Hematopoietic multipotent progenitor cell treated with erythropoietin and hydrocortisone succinate and interleukin-3 and kit ligand, for 6 days (in vitro differentiated cells): ENCODE data around the gene ZNF101.

ENCODE experiments used
- DNase-seq: peaks from one replicate; pipeline ENCODE4 v3.0.0-alpha.2; 2015

The ZNF101 gene

GRCh38 chr19:19668230-19669012 lies at the start of gene ZNF101:
Gene ZNF101 (plus strand): TSS chr19:19668839. CDS start chr19:19668964, 125 bp downstream.
- DNase-seq: peak; percentile 99

DNA sequence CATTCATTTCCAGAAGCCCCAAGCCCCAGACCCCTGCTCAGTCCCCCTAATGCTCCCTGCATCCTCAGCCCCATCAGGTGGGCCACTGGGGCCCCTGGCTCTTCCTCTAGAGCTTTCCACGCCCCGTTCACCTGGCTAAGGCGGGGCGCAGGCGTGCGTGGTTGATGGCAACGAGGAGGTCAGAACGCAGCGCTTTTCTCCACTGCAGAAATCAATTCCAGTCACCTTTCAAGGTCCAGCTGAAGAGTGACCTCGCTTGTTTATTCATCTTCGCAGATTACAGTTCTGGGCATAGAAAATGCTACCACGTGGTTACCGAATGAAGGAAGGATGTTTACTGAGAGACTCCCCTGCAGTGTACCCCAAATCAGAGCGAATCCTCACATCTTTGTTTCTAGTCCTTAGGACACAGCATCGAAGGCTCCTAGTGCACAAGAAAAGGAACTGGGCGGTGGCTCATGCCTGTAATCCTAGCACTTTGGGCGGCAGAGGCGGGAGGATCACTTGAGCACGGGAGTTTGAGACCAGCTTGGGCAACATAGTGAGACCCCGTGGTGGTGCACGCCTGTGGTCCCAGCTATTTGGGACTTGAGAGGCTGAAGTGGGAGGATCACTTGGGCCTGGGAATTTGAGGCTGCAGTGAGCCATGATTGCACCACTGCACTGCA lies 49.3 kb upstream of the ZNF101 start:
- no peak for DNase-seq

DNA sequence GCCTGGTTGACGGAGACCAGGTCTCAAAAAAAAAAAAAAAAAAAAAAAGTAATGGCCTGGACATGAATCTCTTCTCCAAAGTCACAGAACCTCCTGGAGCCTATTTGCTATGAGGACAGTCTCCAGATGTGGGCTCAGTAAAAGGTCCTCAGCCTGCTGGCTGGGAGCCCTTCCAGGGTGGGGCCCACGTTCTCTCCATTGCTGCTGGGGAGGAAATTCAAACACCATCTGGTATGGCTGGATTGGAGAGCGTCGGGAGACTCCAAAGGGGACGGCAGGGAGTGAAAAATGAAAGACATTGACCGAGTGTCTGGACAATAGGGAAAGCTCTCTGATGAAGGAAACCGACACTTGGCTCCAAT lies 48.8 kb upstream of the ZNF101 start:
- no peak for DNase-seq

DNA sequence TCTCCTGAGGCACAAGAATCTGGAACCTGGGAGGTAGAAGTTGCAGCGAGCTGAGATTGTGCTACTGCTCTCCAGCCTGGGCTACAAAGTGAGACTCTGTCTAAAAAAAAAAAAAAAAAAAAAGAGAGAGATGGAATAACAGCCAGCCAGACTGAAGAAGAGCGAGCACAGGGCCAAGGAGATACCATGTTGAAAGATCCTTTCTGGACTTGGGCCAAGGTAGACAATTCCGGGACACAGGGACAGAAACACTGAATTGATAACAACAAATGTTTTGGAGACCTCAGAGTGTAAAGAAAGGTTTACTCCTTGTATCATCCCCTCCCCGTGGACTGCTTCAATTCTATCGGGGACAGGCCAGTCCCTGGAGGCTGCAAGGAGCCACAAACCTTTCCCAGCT lies 45.3 kb upstream of the ZNF101 start:
- no peak for DNase-seq

DNA sequence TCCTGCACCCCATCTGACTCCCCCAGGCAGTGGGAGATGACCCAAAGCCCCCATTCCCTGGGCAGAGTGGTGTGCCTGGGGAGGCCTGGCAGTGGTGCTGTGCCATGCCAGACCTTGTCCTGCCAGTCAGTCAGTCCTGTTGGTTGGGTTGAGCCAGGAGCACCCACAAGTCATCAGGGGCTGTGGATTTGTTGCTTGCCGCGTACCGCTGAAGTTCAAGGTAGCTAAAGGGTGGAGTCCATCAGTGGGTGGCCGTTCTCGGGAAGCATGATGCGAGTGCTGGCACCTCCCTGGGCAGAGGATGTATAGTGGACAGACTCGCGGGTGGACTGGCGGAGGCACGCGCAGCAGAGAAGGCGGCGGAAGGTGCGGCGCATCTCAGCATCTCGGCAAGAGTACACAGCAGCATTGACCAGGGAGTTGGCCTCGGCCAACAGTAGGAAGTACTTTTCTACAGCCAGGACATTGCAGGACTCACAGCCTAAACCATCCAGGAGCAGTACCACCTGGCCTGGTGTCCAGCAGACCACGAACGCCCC lies 44.5 kb upstream of the ZNF101 start:
- DNase-seq: no peak

DNA sequence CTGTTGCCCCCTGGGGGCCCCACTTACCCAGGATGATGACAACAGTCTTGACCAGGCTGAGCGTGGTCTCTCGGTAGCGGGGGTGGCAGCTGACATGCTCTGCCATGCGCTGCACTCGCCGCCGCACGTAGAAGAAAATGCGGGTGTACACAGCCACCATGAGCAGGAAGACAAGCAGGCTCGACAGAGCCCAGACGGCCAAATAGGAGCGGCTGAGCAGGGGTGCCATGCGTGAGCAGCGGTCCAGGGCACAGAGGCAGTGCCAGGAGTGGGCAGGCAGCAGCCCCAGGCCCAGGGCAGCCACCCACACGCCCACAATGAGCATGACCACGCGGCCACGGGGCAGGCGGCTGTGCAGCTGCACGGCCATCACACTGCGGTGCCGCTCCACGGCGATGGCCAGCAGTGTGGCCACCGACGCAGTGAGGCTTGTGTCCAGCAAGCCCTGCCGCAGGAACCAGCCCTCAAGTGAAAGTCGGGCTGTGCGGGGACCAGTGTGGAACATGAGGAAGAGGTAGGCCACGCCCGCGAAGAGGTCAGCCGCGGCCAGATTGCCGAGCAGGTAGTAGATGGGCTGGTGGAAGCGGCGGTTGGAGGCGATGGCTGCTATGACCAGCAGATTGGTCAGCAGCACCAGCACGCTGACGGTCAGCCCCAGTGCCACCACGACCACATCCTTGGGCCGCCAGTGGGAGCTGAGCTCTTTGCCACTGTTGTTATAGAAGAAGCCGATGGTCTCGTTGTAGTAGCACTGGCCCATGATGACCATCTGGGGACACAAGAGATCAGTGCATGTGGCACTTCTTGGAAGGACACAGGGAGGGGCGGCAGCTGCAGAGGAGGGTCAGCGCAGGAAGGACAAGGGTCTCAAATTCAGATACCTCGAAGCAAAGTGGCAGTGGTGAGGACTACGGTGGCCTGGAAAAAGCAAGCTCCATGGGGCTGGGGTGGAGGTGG lies 41.8 kb upstream of the ZNF101 start:
- no peak for DNase-seq

DNA sequence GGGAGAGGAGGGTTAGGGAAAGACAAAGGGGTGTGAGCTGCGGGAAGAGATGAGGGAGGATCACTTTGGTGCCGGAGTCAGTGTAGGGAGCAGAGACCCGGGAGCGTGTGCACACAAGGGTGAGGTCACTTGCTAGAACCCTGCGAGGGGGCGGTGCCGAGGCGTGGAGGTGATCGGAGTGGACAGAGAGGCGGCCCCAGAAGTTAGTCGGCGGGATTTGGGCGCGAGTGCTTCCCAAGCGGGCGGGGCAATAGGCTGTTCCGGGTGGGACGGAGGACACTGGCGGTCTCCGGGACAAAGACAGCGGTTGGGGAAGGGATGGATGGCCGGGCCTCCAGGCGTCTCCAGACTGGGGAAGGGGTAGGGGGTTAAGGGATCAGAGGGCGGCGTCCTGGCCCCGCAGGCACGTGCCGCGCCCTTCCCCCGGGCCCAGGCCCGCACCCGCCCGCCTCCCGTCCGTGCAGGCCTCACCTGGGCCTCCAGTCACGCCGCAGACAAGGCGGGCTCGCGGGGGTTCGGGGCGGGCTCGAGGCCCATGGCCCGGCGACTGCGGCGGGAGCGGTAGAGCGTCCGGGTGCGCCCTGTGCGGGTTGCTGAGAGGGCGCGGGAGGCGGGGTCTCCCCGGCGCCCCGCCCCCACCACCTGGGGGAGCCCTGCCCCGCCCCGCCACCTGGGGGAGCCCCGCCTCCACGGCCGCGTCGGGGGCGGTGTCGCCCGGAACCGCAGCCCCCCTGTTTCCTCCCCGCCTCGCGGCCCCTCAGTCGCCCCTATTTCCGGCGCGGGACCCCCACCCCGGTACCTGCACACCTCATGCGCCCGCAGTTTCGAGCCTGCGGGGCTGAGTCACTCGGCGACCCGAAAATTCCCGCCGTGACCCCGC lies 40.8 kb upstream of the ZNF101 start, which contains the start of gene LPAR2:
Gene LPAR2, minus strand, starts transcription at position 600 of the 880 bp plus-strand sequence. CDS start 945 bp downstream, outside the sequence.
- DNase-seq: peak; percentile 35

DNA sequence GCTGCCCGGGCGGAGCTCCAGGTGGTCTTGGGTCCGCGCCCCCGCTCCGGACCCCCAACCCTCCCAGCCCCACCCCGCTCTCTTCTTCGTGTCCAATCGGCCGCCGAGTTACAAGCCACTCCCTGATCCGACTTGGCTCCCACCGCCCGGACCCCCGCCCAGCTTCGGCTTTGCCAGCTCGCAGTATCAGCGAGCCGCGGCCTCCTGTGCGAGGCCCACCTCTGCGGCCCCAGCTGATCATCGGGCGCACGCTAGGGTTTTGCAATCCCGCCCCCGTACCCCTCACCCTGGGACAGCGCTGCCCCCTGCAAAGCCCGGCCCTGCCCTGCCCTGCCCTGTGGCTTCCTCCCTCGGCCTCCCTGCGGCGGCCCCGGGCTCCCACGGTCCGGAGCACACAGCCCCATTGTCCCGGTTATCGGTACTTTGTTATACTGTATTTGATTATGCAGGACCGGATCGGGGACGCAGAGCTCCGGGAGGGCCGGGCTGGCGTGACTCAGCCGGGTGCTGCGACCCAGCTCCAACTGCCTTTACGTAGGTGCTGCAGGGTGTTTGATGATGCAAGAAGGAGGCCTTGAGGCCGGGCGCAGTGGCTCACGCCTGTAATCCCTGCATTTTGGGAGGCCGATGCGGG lies 40.0 kb upstream of the ZNF101 start:
- peak; percentile 26 for DNase-seq

DNA sequence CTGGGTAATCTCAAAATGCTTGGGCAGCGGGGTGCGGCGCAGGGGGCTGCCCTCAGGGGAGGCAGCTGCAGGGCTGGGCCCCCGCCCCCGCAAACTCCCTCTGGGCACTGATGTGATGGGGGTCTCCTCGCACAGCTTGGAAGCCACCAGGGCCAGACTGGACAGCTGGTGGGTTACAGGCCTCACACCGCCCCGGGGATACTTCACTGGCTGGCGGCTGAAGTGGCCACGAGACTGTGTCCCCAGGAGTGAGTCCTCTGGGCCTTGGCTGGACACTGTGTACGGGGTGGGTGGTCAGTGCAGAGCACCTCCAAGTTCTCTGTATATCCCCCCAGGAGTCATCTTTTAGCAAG lies 38.6 kb upstream of the ZNF101 start:
- no peak for DNase-seq

DNA sequence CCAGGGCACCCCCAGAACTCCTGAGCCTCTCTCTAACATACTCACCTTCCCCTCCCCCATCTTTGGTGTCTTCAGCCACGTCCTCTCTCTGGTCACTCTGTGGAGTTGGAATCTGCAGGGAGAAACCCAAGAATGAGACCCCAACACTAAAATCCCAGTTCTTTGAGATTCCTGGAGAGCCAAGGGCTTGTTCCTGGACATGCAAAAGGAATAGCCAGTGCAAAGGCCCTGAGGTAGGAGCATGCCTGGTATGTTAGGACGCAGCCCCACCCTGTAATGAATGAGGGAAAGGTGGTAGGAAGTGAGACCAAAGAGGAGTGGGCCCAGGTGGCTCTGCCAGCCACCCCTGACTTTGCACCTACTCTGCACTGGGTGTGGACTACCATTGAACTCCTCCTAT lies 38.2 kb upstream of the ZNF101 start:
- no peak for DNase-seq

DNA sequence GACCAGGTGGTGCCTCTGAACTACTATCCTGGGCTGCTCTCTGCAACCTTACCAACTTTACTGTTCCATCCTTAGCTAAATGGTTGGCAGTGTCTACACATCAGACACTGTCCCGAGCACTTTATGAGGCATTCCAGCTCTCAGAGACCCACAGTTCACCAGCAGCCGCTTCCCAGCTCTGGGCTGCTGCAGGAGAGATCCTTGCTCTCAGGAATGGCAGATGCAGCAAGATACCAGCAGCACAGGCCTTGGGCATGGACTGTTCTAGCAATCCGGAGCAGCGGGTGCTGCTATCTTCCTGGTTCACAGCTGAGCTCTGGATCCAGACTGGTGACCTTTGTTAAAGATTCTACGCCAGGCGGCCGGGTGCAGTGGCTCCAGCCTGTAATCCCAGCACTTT lies 37.3 kb upstream of the ZNF101 start:
- no peak for DNase-seq

DNA sequence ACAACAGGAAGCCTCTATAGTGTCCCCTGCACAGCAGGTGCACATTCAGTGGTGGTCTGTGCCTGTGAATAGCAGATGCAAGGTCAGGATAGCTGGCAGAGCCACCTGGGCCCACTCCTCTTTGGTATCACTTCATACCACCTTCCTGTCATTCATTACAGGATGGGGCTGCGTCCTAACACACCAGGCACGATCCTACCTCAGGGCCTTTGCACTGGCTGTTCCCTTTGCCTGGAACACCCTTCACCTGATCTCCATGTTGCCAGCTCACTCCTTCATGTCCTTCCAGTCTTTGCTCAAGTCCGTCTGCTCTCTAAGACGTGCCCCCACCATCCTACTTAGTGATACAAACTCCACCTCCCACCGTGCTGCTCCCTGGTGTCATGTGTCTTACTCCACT lies 36.0 kb upstream of the ZNF101 start:
- no peak for DNase-seq

DNA sequence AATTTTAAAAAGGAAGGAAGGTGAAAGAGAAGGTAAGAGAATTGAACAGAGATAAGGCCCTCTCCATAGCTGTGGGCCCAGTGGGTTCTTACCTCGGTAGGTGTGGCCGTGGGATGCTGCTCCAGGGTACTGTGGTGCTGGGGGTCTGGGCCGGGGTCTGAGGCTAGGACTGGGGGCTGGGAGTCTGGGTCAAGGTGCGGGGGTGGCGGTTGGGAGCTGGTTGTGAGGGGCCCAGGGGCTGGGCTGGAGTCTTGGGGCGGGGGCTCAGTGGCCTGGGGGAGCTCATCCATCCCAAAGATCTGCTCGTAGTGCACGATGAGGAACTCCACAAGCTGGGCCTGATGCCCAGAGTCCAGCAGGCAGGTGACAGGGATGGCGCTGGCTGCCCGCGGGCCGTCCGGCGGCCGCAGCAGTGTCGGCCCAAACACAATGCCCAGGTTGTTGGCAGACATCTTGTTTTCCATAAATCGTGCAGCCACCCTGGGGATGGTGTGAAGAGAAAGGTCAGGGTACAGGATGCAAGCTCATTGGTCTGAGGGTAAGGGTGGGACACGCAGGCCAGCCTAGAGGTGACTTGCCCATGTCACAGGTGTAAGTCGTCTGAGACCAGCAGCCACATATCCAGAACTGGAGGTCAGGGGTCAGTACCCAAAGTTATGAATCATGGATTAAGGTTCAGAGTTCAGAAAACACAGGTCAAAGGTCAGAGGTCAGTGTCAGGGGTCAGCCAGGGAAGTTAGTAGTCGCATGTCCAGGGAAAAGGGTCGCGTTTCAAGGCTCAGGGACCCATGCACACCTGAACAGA lies 34.7 kb upstream of the ZNF101 start:
- DNase-seq: no peak

DNA sequence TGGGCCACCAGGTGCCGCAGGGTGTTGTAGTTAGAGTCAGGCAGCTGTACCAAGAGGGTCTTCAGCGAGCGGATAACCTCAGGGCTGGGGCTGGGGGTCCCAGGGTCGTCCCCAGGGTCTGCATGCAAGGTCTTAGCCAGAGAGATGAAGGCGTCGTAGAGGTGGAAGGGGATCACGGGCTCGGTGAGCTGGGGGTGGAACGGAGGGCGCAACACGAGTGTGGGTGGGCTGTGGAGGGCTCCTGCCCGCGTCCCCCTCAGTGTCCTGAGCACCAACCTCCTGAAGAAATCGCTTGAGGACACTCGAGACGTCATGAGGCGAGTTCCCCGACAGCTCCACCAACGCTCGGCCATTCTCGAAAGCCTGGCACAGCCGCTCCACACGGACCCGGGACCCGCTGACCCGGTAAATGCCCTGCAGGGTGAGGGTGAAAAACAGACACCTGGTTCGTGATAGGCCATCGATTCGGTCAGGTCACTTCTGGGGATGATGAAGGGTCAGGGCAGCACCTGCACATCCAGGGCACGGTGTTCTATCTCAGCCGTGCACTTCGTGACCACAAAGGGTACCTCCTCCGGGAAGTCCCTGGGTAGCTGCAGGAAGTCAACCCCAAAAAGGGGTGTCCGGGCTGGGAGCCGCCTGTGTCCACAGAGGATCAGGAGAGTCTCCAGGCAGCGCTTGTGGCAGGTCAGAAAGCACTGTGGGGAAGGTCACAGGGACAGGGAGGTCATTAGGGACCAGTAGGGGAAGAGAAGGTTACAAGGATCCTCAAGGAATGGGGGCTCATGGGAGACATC lies 33.9 kb upstream of the ZNF101 start:
- DNase-seq: no peak

GRCh38 chr19:19635313-19635702 lies 33.3 kb upstream of the ZNF101 start:
- DNase-seq: no peak

GRCh38 chr19:19636573-19637185 lies 32.0 kb upstream of the ZNF101 start:
- DNase-seq: no peak

DNA sequence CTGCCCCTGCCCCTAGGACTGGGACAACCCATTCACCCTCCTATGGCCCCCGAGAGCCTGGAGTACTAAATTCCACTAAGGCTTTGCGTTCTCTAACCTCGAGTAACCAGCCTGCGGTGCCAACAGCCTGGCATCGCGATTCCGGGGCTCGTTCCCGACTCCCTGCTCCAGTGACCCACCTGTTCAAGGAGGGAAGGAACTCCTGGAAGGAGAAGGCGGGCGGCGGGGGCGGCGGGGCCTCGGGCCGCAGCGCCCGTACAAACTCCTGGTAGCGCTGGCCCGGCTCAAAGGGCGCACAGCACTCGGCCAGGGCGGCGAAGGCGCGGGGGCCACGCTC lies 31.5 kb upstream of the ZNF101 start:
- no peak for DNase-seq

DNA sequence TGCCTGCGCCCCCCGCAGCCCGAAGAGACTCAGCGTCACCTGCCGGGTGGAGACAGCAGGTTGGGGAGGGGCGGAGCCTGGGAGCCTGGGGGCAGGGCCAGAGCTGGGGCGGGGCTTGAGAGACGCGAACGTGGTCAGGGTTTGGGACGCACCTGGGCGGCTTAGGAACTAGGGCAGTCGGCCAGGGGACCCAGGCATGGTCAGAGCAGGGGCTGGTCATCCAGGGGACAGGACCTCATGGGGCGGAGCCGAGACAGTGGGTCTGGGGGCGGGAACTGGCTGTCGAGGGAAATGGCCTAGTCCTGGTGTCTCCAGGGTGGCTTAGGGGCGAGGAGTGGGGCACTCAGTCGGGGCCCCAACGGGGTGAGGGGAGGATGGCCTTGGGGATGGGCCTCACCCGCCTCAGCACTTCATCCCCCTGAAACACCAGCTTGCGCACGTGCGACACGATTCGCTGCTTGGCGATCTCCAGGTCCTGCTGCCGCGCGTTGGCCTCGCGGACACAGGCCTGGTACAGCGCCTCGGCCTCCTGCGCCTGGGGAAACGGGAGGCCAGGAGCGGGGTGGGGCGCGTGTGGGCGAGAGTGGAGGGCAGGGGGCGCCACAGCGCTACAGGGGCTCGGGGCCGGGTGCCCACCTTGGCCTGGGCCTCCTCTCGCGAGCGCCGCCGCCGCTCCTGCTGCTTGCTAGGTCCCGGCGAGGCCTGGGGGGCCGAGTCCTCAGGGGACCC lies 31.0 kb upstream of the ZNF101 start:
- no peak for DNase-seq
